Measurements from ENCODE around the gene POU6F2.

POU6F2 gene

DNA sequence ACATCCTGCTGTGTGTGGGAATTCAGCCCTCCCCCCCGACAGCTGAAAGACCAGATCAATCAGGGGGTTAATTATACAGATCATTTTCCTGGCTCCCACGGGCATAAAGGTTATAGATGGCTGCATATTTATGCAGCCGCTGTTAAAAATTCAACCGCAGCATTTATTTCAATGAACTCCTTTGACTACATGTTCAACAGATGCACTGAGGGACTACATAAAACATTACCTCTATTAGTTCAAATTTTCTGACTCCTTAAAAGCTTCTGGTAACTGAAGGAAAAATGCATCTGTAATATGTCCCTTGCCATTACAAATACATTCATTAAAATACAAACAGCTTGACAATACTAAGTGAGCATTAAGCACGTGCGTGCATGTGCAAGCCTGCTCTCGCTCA lies 538.8 kb downstream of the POU6F2 start:
- H3K9me3 ChIP-seq (ENCODE audit: severe bottlenecking): no peaks in the 10 kb centered on the region
- no peak overlapping the region for H3K27ac ChIP-seq (ENCODE audit: poor library complexity, severe bottlenecking)
- DNase-seq (ENCODE audit: low spot score) (no peak), ATAC-seq (ENCODE audit: low read depth) (no peak)
- no peaks in the 10 kb centered on the region for H3K27me3 ChIP-seq (ENCODE audit: insufficient read depth, poor library complexity, severe bottlenecking)
- no peak overlapping the region for H3K4me3 ChIP-seq (ENCODE audit: severe bottlenecking)
- no peak for TF ChIP-seq CTCF (IDR thresholded peaks at IDR 0.05; ENCODE audit: poor library complexity, severe bottlenecking)
- H3K4me1 ChIP-seq (ENCODE audit: insufficient read depth, poor library complexity, severe bottlenecking): no peaks in the 10 kb centered on the region
- H3K36me3 ChIP-seq (ENCODE audit: low read depth): no peaks in the 10 kb centered on the region

- Histone ChIP-seq H3K27me3 (ENCODE audit: insufficient read depth, poor library complexity, severe bottlenecking) (no peaks in the 10 kb centered on the region), H3K9me3 (ENCODE audit: severe bottlenecking) (no peaks in the 10 kb centered on the region)
- TF ChIP-seq CTCF (IDR thresholded peaks at IDR 0.05; ENCODE audit: poor library complexity, severe bottlenecking): no peak
These were observed 539.5 kb downstream of the POU6F2 start for GRCh38 chr7:39517240-39517639.

More at GRCh38 chr7:39517240-39517639, 539.5 kb downstream of the POU6F2 start:
- Histone ChIP-seq H3K4me1 (ENCODE audit: insufficient read depth, poor library complexity, severe bottlenecking) (no peaks in the 10 kb centered on the region), H3K27ac (ENCODE audit: poor library complexity, severe bottlenecking) (no peak overlapping the region), H3K36me3 (ENCODE audit: low read depth) (no peaks in the 10 kb centered on the region), H3K4me3 (ENCODE audit: severe bottlenecking) (no peak overlapping the region)
- no peak for ATAC-seq (ENCODE audit: low read depth)
- no peak for DNase-seq (ENCODE audit: low spot score)

Measured in RWPE2 (cell line).